Sigmoid colon (tissue), 7 donors: ENCODE measurements around the gene PTCD1. TPM values are rescaled to one million over a fixed set of nuclear protein-coding genes. Genes with fewer than 3 reads are reported as not detected.
"Not testable (repeated sequence)": the region's sequence is repeated elsewhere in the genome, so short reads cannot be mapped to it uniquely, and the experiment has no call there.

Experiments
- DNase-seq: peaks from one replicate; pipeline ENCODE4 v3.0.0-alpha.2; 2019
- H3K27ac ChIP-seq, 4 donors: fragments of 200-600 bp; sonication (generic); one replicate each; pipeline ENCODE4 v1.5.1; 2016 to 2019; ENCODE audit warnings: mild to moderate bottlenecking in 1 of 4
- H3K27me3 ChIP-seq, 3 donors: fragments of 200-600 bp; sonication (generic); one replicate each; pipeline ENCODE4 v1.5.1; 2019; ENCODE audit warnings: mild to moderate bottlenecking in 1 of 3
- H3K36me3 ChIP-seq, 4 donors: fragments of 200-600 bp; sonication (generic); one replicate each; pipeline ENCODE4 v1.5.1; 2016 to 2019
- H3K4me1 ChIP-seq, 4 donors: fragments of 200-600 bp; sonication (generic); one replicate each; pipeline ENCODE4 v1.5.1; 2017 to 2019
- H3K4me3 ChIP-seq, 4 donors: fragments of 200-600 bp; sonication (generic); one replicate each; pipeline ENCODE4 v1.5.1; 2017 to 2019; ENCODE audit warnings: mild to moderate bottlenecking in 2 of 4, moderate library complexity in 1 of 4
- H3K9me3 ChIP-seq, 4 donors: fragments of 200-600 bp in 3 of 4; sonication (generic) in 3 of 4; one replicate each; pipeline versions ENCODE4 v1.5.1 to v1.6.1; 2013 to 2019
- CTCF ChIP-seq, 4 experiments: fragments of 450-650 bp in 3 of 4; fragments of 200-600 bp in 1 of 4; IDR thresholded peaks; one replicate each; pipeline ENCODE4 v1.5.1; 2016 to 2019; ENCODE audit warnings: antibody characterized with exemption in 4 of 4, mild to moderate bottlenecking in 3 of 4, moderate library complexity in 2 of 4
- EP300 ChIP-seq, 4 donors: sonication (generic); formaldehyde crosslinking; IDR thresholded peaks; one replicate each; pipeline ENCODE4 v1.6.1; 2017; ENCODE audit warnings: antibody characterized with exemption in 4 of 4
- POLR2A ChIP-seq, 2 donors: fragments of 450-650 bp; IDR thresholded peaks; one replicate each; pipeline ENCODE4 v1.6.1; 2016; ENCODE audit warnings: antibody characterized with exemption in 2 of 2, mild to moderate bottlenecking in 2 of 2, moderate library complexity in 2 of 2
- POLR2AphosphoS5 ChIP-seq, 4 donors: sonication (generic); formaldehyde crosslinking; IDR thresholded peaks; one replicate each; pipeline ENCODE4 v1.6.1; 2017; ENCODE audit warnings: antibody characterized with exemption in 4 of 4
- WGBS, 2 donors: extraction: QIAGEN DNeasy Blood & Tissue Kit; methylation state at CpG; one replicate each; pipeline ENCODE4 v1.1.7; 2013; 5-methylcytosine and 5-hydroxymethylcytosine counted together
- intact Hi-C: fragments of 100-400 bp; cut with DNase I; formaldehyde crosslinking; loops from one replicate; pipeline ENCODE4 v1.15.1; 2023
- polyA plus RNA-seq, 3 donors: library from polyadenylated mRNA; stranded (reverse); fragments of 200-250 nt; gene quantifications; one replicate each; pipeline ENCODE4 v1.2.3, GENCODE V29; 2013
- total RNA-seq, 4 donors: library from RNA; depleted of rRNA; stranded (reverse); fragments of >200 nt; gene quantifications; one replicate each; pipeline ENCODE4 v1.1.0, GENCODE V29; 2016
- donor health status: healthy with polysubstance abuse.
- donor health status: Bipolar disorder and iron deficiency.
- donor health status: healthy.

PTCD1 gene
- total and polyA plus RNA-seq, 7 donors = 1.2 to 6.4 (median 5.3) TPM

GRCh38 chr7:99390941-99391602 is 47.5 kb downstream of the PTCD1 start:
- WGBS, 2 donors = 95% methylated on average over 23 of the region's 23 CpGs
- H3K4me3 ChIP-seq = no peak overlapping the region
- H3K9me3 ChIP-seq = no peaks in the 10 kb centered on the region
- TF ChIP-seq POLR2A (IDR thresholded peaks at IDR 0.05) (no peak), CTCF (IDR thresholded peaks at IDR 0.05) (no peak)
- peaks cover 0 to 62% (median 25%) of the 10 kb centered on the region in 4 donors for H3K36me3 ChIP-seq
- H3K4me1 ChIP-seq = peaks cover 0 to 22% (median 19%) of the 10 kb centered on the region in 4 donors
- H3K27ac ChIP-seq = no peak overlapping the region
- intact Hi-C loops = no loop called here
- no peaks in the 10 kb centered on the region for H3K27me3 ChIP-seq
- no peak for DNase-seq

- TF ChIP-seq POLR2AphosphoS5 (IDR thresholded peaks at IDR 0.05) = no peak
- TF ChIP-seq POLR2A (IDR thresholded peaks at IDR 0.05) = no peak
- WGBS, 2 donors = 93% methylated on average over 13 of the region's 13 CpGs
- Histone ChIP-seq H3K4me3 (no peak overlapping the region), H3K36me3 (peaks cover 0 to 50% (median 23%) of the 10 kb centered on the region in 4 donors), H3K27ac (no peak overlapping the region), H3K27me3 (no peaks in the 10 kb centered on the region), H3K4me1 (peaks cover 0 to 22% (median 19%) of the 10 kb centered on the region in 4 donors), H3K9me3 (no peaks in the 10 kb centered on the region)
- intact Hi-C loops = no loop called here
- DNase-seq = no peak
Measured at GRCh38 chr7:99389772-99390171, 48.8 kb downstream of the PTCD1 start.

DNA sequence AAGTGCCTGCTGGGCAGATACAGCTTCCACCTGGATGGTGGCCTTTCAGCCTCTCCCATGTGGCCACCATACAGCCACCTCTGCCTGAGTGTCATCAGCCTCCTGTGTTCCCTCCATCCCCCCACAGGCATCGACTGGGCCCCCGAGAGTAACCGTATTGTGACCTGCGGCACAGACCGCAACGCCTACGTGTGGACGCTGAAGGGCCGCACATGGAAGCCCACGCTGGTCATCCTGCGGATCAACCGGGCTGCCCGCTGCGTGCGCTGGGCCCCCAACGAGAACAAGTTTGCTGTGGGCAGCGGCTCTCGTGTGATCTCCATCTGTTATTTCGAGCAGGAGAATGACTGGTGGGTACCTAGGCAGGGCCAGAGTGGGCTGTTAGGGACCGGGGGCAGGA is 50.7 kb downstream of the PTCD1 start:
- peaks cover 0 to 50% (median 23%) of the 10 kb centered on the region in 4 donors for H3K36me3 ChIP-seq
- no peak overlapping the region for H3K27ac ChIP-seq
- no peaks in the 10 kb centered on the region for H3K9me3 ChIP-seq
- WGBS, 2 donors = 96% methylated on average over 20 of the region's 20 CpGs
- TF ChIP-seq CTCF (IDR thresholded peaks at IDR 0.05) (no peak), EP300 (IDR thresholded peaks at IDR 0.05) (no peak), POLR2AphosphoS5 (IDR thresholded peaks at IDR 0.05) (no peak), POLR2A (IDR thresholded peaks at IDR 0.05) (no peak)
- no peaks in the 10 kb centered on the region for H3K27me3 ChIP-seq
- no peak overlapping the region for H3K4me3 ChIP-seq
- H3K4me1 ChIP-seq = peaks cover 0 to 10% (median 9%) of the 10 kb centered on the region in 4 donors
- intact Hi-C loops = no loop called here
- DNase-seq = no peak

- DNase-seq, intact Hi-C loops, H3K9me3 ChIP-seq, H3K4me1 ChIP-seq, H3K4me3 ChIP-seq, H3K27ac ChIP-seq, H3K27me3 ChIP-seq: not testable (repeated sequence)
- whole genome bisulfite sequencing, 2 donors = 93 to 95% methylated on average over 14 of the region's 14 CpGs
- peaks cover 0 to 50% (median 23%) of the 10 kb centered on the region in 4 donors for H3K36me3 ChIP-seq
Measured at GRCh38 chr7:99387239-99387635, 51.4 kb downstream of the PTCD1 start.

DNA sequence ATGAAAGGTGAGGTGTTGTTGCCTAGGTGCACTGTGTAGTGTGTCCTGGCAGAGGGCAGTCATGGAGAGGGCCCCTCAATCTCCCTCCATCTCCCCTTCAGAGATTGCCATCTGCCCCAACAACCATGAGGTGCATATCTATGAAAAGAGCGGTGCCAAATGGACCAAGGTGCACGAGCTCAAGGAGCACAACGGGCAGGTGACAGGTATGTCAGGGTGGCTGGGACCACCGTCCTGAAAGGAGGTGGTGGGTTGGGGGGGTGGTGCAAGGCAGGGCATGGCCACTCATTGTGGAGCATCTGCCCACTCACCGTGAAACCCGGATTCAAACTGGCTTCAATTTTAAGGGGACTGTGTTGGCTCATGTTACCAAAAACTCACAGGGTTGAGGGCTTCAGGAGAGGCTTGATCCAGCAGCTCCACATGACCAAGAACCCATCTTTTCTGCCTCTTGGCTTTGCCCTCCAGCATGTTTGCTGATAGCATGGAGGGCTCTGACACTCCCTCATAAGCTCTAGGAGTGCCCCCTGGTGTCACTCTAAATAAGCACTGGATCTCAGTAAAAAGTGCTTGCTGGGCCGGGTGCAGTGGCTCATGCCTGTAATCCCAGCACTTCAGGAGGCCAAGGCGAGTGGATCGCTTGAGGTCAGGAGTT is 51.9 kb downstream of the PTCD1 start:
- intact Hi-C loops = no loop called here
- Histone ChIP-seq H3K4me3 (no peak overlapping the region), H3K4me1 (peaks cover 0 to 3% (median 0%) of the 10 kb centered on the region in 4 donors), H3K36me3 (peaks cover 0 to 50% (median 23%) of the 10 kb centered on the region in 4 donors), H3K27me3 (no peaks in the 10 kb centered on the region), H3K27ac (no peak overlapping the region), H3K9me3 (no peaks in the 10 kb centered on the region)
- DNase-seq = no peak
- TF ChIP-seq EP300 (IDR thresholded peaks at IDR 0.05) (no peak), POLR2A (IDR thresholded peaks at IDR 0.05) (no peak), POLR2AphosphoS5 (IDR thresholded peaks at IDR 0.05) (no peak), CTCF (IDR thresholded peaks at IDR 0.05) (no peak)
- WGBS, 2 donors = 86 to 87% methylated on average over 9 of the region's 9 CpGs
